Measurements from ENCODE around the gene TRPM2. TPM values are rescaled to one million over a fixed set of nuclear protein-coding genes. Genes with fewer than 3 reads are reported as not detected.

Gene TRPM2
- total and polyA plus RNA-seq, 12 donors: 1.5 to 28.3 (median 11.3) TPM

- Histone ChIP-seq H3K9me3 (replicated peaks in 1 of 3) (no peaks in the 10 kb centered on the region), H3K36me3 (replicated peaks in 1 of 2) (no peaks in the 10 kb centered on the region), H3K27me3 (no peaks in the 10 kb centered on the region), H3K4me3 (peak overlapping the region in 3 of 4 donors; percentile 25 to 98 (median 40)), H3K4me1 (replicated peaks in 1 of 2) (peaks cover 4 to 5% of the 10 kb centered on the region in 2 donors), H3K27ac (peak overlapping the region in 1 of 5 donors; percentile 43)
- TF ChIP-seq CTCF (IDR thresholded peaks at IDR 0.05): peak in 1 of 6 experiments; percentile 1
- no peak for TF ChIP-seq POLR2A (IDR thresholded peaks at IDR 0.05)
- DNase-seq: peak; percentile 55 to 62 (median 60)
- WGBS, 4 donors: 1 to 5% (median 1%) methylated on average over 4 to 72 of the region's 72 CpGs
- intact Hi-C loops (cut with DNase I): loop anchor here in 1 of 2 donors (10.0 kb wide), 1 partner anchor 111 kb away; no protein-coding TSS in a partner anchor
These were observed 102.2 kb downstream of the TRPM2 start for GRCh38 chr21:44455524-44456213.

DNA sequence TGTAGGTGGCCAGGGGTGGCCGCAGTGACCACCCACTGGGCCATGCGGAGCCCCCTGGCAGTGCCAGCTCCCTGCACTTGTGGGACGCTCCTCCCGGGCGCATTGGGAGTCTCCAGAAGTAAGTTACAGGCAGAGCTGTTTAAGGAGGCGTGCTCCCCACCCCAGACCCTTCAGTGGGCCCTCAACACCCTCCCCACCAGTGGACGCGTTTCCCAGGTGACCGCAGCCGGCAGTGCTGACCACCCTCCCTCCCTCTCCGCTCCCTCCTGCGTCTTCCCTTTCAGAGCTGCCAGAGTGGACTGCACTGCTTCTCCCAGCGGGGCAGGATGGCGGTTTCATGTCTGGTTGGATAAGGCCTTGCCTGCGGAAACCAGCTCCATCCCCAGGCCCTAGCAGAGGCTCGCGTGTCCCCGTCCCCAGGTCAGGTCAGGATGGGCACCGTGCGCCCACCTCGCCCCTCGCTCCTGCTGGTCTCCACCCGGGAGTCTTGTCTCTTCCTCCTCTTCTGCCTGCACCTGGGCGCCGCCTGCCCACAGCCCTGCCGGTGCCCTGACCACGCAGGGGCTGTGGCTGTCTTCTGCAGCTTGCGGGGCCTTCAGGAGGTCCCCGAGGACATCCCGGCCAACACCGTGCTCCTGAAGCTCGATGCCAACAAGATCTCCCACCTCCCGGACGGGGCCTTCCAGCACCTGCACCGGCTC is 102.9 kb downstream of the TRPM2 start:
- intact Hi-C loops (cut with DNase I): loop anchor here in 1 of 2 donors (10.0 kb wide), 1 partner anchor 112 kb away; no protein-coding TSS in a partner anchor
- no peak for TF ChIP-seq POLR2A (IDR thresholded peaks at IDR 0.05)
- no peak for TF ChIP-seq CTCF (IDR thresholded peaks at IDR 0.05)
- no peak for DNase-seq
- H3K9me3 ChIP-seq (replicated peaks in 1 of 3): no peaks in the 10 kb centered on the region
- WGBS, 4 donors: 77 to 82% (median 80%) methylated on average over 23 to 35 of the region's 35 CpGs
- no peaks in the 10 kb centered on the region for H3K27me3 ChIP-seq
- H3K4me1 ChIP-seq (replicated peaks in 1 of 2): peaks cover 4 to 5% of the 10 kb centered on the region in 2 donors
- H3K36me3 ChIP-seq (replicated peaks in 1 of 2): no peaks in the 10 kb centered on the region
- H3K4me3 ChIP-seq: peak overlapping the region in 2 of 4 donors; percentile 40 to 98
- no peak overlapping the region for H3K27ac ChIP-seq

GRCh38 chr21:44456915-44457736 is 103.7 kb downstream of the TRPM2 start:
- Histone ChIP-seq H3K27ac (no peak overlapping the region), H3K27me3 (no peaks in the 10 kb centered on the region), H3K4me3 (no peak overlapping the region), H3K36me3 (replicated peaks in 1 of 2) (no peaks in the 10 kb centered on the region), H3K9me3 (replicated peaks in 1 of 3) (no peaks in the 10 kb centered on the region), H3K4me1 (replicated peaks in 1 of 2) (peaks cover 4 to 5% of the 10 kb centered on the region in 2 donors)
- intact Hi-C loops (cut with DNase I): loop anchor here in 1 of 2 donors (10.0 kb wide), 1 partner anchor 112 kb away; no protein-coding TSS in a partner anchor
- DNase-seq: peak in 1 of 7 donors; percentile 7
- 89 to 97% (median 95%) methylated on average over 17 to 44 of the region's 44 CpGs for WGBS, 4 donors
- TF ChIP-seq POLR2A (IDR thresholded peaks at IDR 0.05) (no peak), CTCF (IDR thresholded peaks at IDR 0.05) (no peak)
